ENCODE data around the gene ID2. TPM values are rescaled to one million over a fixed set of nuclear protein-coding genes. Genes with fewer than 3 reads are reported as not detected.
"Not testable (repeated sequence)": the region's sequence is repeated elsewhere in the genome, so short reads cannot be mapped to it uniquely, and the experiment has no call there.

Gene ID2
- total RNA-seq, 2 experiments from 2014 or later = 126 to 134 TPM

- Mint-ChIP-seq H3K4me1 (no peaks in the 10 kb centered on the region), H3K27me3 (peaks cover 1% of the 10 kb centered on the region), H3K9me3 (peaks cover 10% of the 10 kb centered on the region), H3K36me3 (ENCODE audit: low read depth) (no peaks in the 10 kb centered on the region), H3K4me3 (no peak overlapping the region), H3K27ac (no peak overlapping the region)
- ChIA-PET CTCF (no interaction called here), POLR2A (no interaction called here)
- DNase-seq = no peak
Measured at GRCh38 chr2:8720741-8721140, 38.9 kb downstream of the ID2 start.

- CTCF ChIA-PET = no interaction called here
- POLR2A ChIA-PET = no interaction called here
- no peaks in the 10 kb centered on the region for H3K36me3 Mint-ChIP-seq (ENCODE audit: low read depth)
- peaks cover 5% of the 10 kb centered on the region for H3K9me3 Mint-ChIP-seq
- no peaks in the 10 kb centered on the region for H3K4me1 Mint-ChIP-seq
- no peak for DNase-seq
- no peak overlapping the region for H3K4me3 Mint-ChIP-seq
- no peaks in the 10 kb centered on the region for H3K27me3 Mint-ChIP-seq
- no peak overlapping the region for H3K27ac Mint-ChIP-seq
Measured at GRCh38 chr2:8721410-8721809, 39.6 kb downstream of the ID2 start.

GRCh38 chr2:8722986-8723385 is 41.1 kb downstream of the ID2 start:
- Mint-ChIP-seq H3K4me3 (no peak overlapping the region), H3K27ac (no peak overlapping the region), H3K9me3 (no peaks in the 10 kb centered on the region), H3K36me3 (ENCODE audit: low read depth) (no peaks in the 10 kb centered on the region), H3K27me3 (no peaks in the 10 kb centered on the region), H3K4me1 (no peaks in the 10 kb centered on the region)
- ChIA-PET CTCF (no interaction called here), POLR2A (no interaction called here)
- no peak for DNase-seq

- Mint-ChIP-seq H3K27me3 (no peaks in the 10 kb centered on the region), H3K36me3 (ENCODE audit: low read depth) (peaks cover 12% of the 10 kb centered on the region), H3K9me3 (no peaks in the 10 kb centered on the region), H3K4me1 (no peaks in the 10 kb centered on the region), H3K4me3 (no peak overlapping the region), H3K27ac (no peak overlapping the region)
- POLR2A ChIA-PET = no interaction called here
- no peak for DNase-seq
- CTCF ChIA-PET = interaction anchor here (0.6 kb wide), 1 partner anchor 1848 kb away, joined by 4 read pairs; no protein-coding TSS in a partner anchor
Measured at GRCh38 chr2:8725838-8726237, 44.0 kb downstream of the ID2 start.

- ChIA-PET CTCF (no interaction called here), POLR2A (no interaction called here)
- H3K4me1 Mint-ChIP-seq = no peaks in the 10 kb centered on the region
- no peak overlapping the region for H3K4me3 Mint-ChIP-seq
- peaks cover 32% of the 10 kb centered on the region for H3K36me3 Mint-ChIP-seq (ENCODE audit: low read depth)
- no peak overlapping the region for H3K27ac Mint-ChIP-seq
- no peaks in the 10 kb centered on the region for H3K9me3 Mint-ChIP-seq
- DNase-seq = no peak
- no peaks in the 10 kb centered on the region for H3K27me3 Mint-ChIP-seq
Measured at GRCh38 chr2:8728305-8729015, 46.6 kb downstream of the ID2 start.

- DNase-seq, H3K4me3 Mint-ChIP-seq, POLR2A ChIA-PET, H3K27ac Mint-ChIP-seq, CTCF ChIA-PET, H3K27me3 Mint-ChIP-seq, H3K9me3 Mint-ChIP-seq, H3K4me1 Mint-ChIP-seq: not testable (repeated sequence)
- H3K36me3 Mint-ChIP-seq (ENCODE audit: low read depth) = peaks cover 32% of the 10 kb centered on the region
Measured at GRCh38 chr2:8729101-8729500, 47.2 kb downstream of the ID2 start.

- ChIA-PET CTCF (no interaction called here), POLR2A (no interaction called here)
- no peaks in the 10 kb centered on the region for H3K27me3 Mint-ChIP-seq
Measured at GRCh38 chr2:8729939-8730338, 48.1 kb downstream of the ID2 start.

GRCh38 chr2:8732601-8733000 is 50.7 kb downstream of the ID2 start:
- Mint-ChIP-seq H3K27me3 (no peaks in the 10 kb centered on the region), H3K4me1 (no peaks in the 10 kb centered on the region), H3K9me3 (no peaks in the 10 kb centered on the region), H3K27ac (no peak overlapping the region), H3K4me3 (no peak overlapping the region), H3K36me3 (ENCODE audit: low read depth) (peaks cover 37% of the 10 kb centered on the region)
- POLR2A ChIA-PET = no interaction called here
- CTCF ChIA-PET = no interaction called here
- DNase-seq = no peak

More at GRCh38 chr2:8729939-8730338, 48.1 kb downstream of the ID2 start:
- Mint-ChIP-seq H3K4me3 (no peak overlapping the region), H3K36me3 (ENCODE audit: low read depth) (peaks cover 32% of the 10 kb centered on the region), H3K9me3 (no peaks in the 10 kb centered on the region), H3K27ac (no peak overlapping the region), H3K4me1 (no peaks in the 10 kb centered on the region)
- DNase-seq = no peak

Other genes starting within 250 kb of the ID2 start
- gene KIDINS220, start 155.6 kb downstream of the ID2 start, total RNA-seq = 10 to 100 TPM; 36.3 TPM